ENCODE results near the gene TOP3B. TPM values are rescaled to one million over a fixed set of nuclear protein-coding genes. Genes with fewer than 3 reads are reported as not detected.

The TOP3B gene
- polyA plus RNA-seq, 1 experiment = 12.8 TPM

GRCh38 chr22:22011964-22012363 is 29.4 kb upstream of the TOP3B start:
- Histone ChIP-seq H3K36me3 (ENCODE audit: control insufficient read depth, insufficient read depth, low read length) (no peaks in the 10 kb centered on the region), H3K27me3 (ENCODE audit: control insufficient read depth, insufficient read depth, low read length) (peaks cover 2% of the 10 kb centered on the region), H3K4me3 (ENCODE audit: low read depth, low read length) (no peak overlapping the region)
- no peak for TF ChIP-seq CTCF (IDR thresholded peaks at IDR 0.05; ENCODE audit: insufficient read depth, low read depth, low read length)
- ChIA-PET CTCF (no interaction called here), POLR2A (no interaction called here)
- no peak for DNase-seq (ENCODE audit: low read depth)

DNA sequence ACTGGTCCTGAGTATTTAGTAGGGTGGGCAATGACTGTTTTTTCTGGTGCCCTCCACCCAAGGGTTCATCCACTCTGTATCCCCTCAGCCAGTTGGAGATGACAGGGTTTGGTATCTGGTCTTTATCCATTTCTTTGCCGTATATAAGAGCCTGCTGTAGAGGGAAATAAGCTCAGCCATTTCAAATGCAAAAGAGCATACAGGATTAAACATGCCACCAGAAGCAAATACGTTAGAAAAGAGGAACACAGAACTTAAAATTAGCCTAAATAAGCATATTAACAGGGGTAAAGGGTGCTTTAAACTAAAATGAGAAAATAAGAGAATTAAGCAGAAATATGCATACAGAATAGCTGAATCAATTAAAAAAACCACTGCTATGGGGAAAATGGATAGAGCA is 27.8 kb upstream of the TOP3B start:
- Histone ChIP-seq H3K36me3 (ENCODE audit: control insufficient read depth, insufficient read depth, low read length) (no peaks in the 10 kb centered on the region), H3K4me3 (ENCODE audit: low read depth, low read length) (no peak overlapping the region), H3K27me3 (ENCODE audit: control insufficient read depth, insufficient read depth, low read length) (peaks cover 2% of the 10 kb centered on the region)
- no peak for DNase-seq (ENCODE audit: low read depth)
- ChIA-PET CTCF (interaction anchor here (0.8 to 1.4 kb wide), 2 partner anchors 9 to 32 kb away, joined by 3 read pairs; no protein-coding TSS in a partner anchor), POLR2A (no interaction called here)
- TF ChIP-seq CTCF (IDR thresholded peaks at IDR 0.05; ENCODE audit: insufficient read depth, low read depth, low read length) = no peak

- Histone ChIP-seq H3K4me3 (ENCODE audit: low read depth, low read length) (no peak overlapping the region), H3K36me3 (ENCODE audit: control insufficient read depth, insufficient read depth, low read length) (no peaks in the 10 kb centered on the region), H3K27me3 (ENCODE audit: control insufficient read depth, insufficient read depth, low read length) (peaks cover 2% of the 10 kb centered on the region)
- CTCF ChIA-PET = no interaction called here
- no peak for TF ChIP-seq CTCF (IDR thresholded peaks at IDR 0.05; ENCODE audit: insufficient read depth, low read depth, low read length)
- DNase-seq (ENCODE audit: low read depth) = no peak
- POLR2A ChIA-PET = no interaction called here
Observed at GRCh38 chr22:22009661-22010060, 27.1 kb upstream of the TOP3B start.

- Histone ChIP-seq H3K27me3 (ENCODE audit: control insufficient read depth, insufficient read depth, low read length) (peaks cover 2% of the 10 kb centered on the region), H3K4me3 (ENCODE audit: low read depth, low read length) (no peak overlapping the region), H3K36me3 (ENCODE audit: control insufficient read depth, insufficient read depth, low read length) (no peaks in the 10 kb centered on the region)
- ChIA-PET CTCF (interaction anchor here (1.3 kb wide), 1 partner anchor 34 kb away, joined by 4 read pairs; no protein-coding TSS in a partner anchor), POLR2A (interaction anchor here (0.5 kb wide), 1 partner anchor 721 kb away, joined by 5 read pairs; no protein-coding TSS in a partner anchor)
- no peak for DNase-seq (ENCODE audit: low read depth)
- TF ChIP-seq CTCF (IDR thresholded peaks at IDR 0.05; ENCODE audit: insufficient read depth, low read depth, low read length) = no peak
Observed at GRCh38 chr22:22006596-22006990, 24.0 kb upstream of the TOP3B start.

GRCh38 chr22:22005945-22006595 is 23.5 kb upstream of the TOP3B start:
- H3K27me3 ChIP-seq (ENCODE audit: control insufficient read depth, insufficient read depth, low read length) = peaks cover 2% of the 10 kb centered on the region
- no peak for TF ChIP-seq CTCF (IDR thresholded peaks at IDR 0.05; ENCODE audit: insufficient read depth, low read depth, low read length)
- no peak overlapping the region for H3K4me3 ChIP-seq (ENCODE audit: low read depth, low read length)
- POLR2A ChIA-PET = interaction anchor here (0.5 kb wide), 1 partner anchor 721 kb away, joined by 5 read pairs; no protein-coding TSS in a partner anchor
- CTCF ChIA-PET = interaction anchor here (1.3 kb wide), 1 partner anchor 34 kb away, joined by 4 read pairs; no protein-coding TSS in a partner anchor
- H3K36me3 ChIP-seq (ENCODE audit: control insufficient read depth, insufficient read depth, low read length) = no peaks in the 10 kb centered on the region
- DNase-seq (ENCODE audit: low read depth) = no peak

Data from BJ (cell line).